ENCODE results near the gene PHLDA1. TPM values are rescaled to one million over a fixed set of nuclear protein-coding genes. Genes with fewer than 3 reads are reported as not detected.

The PHLDA1 gene
- total RNA-seq, 2 experiments from 2014 or later, result 6.5 TPM

GRCh38 chr12:76030341-76031080, 1.1 kb downstream of the PHLDA1 start:
- DNase-seq (peak in 13 of 14 experiments; percentile 30 to 71 (median 49)), ATAC-seq (ENCODE audit: poor library complexity) (peak; percentile 14)
- ChIA-PET CTCF (interaction anchor here (0.7 to 2.2 kb wide), 18 partner anchors 9 to 696 kb away, joined by 3 to 28 read pairs (median 4); partner anchors contain the start of gene GLIPR1L1), POLR2A (interaction anchor here (0.6 to 4.2 kb wide), 8 partner anchors 9 to 733 kb away, joined by 3 to 72 read pairs (median 17); partner anchors contain the start of genes GLIPR1, KRR1 and NAP1L1)
- Mint-ChIP-seq H3K27ac (peak overlapping the region; percentile 87), H3K9me3 (no peaks in the 10 kb centered on the region), H3K4me1 (ENCODE audit: low read depth) (peaks cover 43% of the 10 kb centered on the region), H3K4me3 (peak overlapping the region; percentile 88), H3K36me3 (ENCODE audit: low read depth) (no peaks in the 10 kb centered on the region), H3K27me3 (no peaks in the 10 kb centered on the region)
- intact Hi-C loops (cut with DNase I, micrococcal nuclease), result loop anchor here (1.0 to 10.0 kb wide), 3 partner anchors 9 to 326 kb away; no protein-coding TSS in a partner anchor
- H3K4me3 ChIP-seq (ENCODE audit: low read length), result peak overlapping the region; percentile 92
- no peaks in the 10 kb centered on the region for H3K27me3 ChIP-seq (ENCODE audit: control insufficient read depth in 1 of 2, insufficient read depth in 2 of 2, low read length in 2 of 2)
- no peaks in the 10 kb centered on the region for H3K36me3 ChIP-seq (ENCODE audit: insufficient read depth, low read length)
- H3K9me3 ChIP-seq (ENCODE audit: control insufficient read depth in 1 of 2, insufficient read depth in 1 of 2, low read length in 2 of 2), result no peaks in the 10 kb centered on the region
- TF ChIP-seq CTCF (IDR thresholded peaks at IDR 0.05), result no peak
- peaks cover 26% of the 10 kb centered on the region for H3K4me1 ChIP-seq (ENCODE audit: insufficient read depth, low read length)
- peak overlapping the region; percentile 26 to 42 for H3K27ac ChIP-seq (ENCODE audit: low read depth in 1 of 2, low read length in 2 of 2)

- Histone ChIP-seq H3K4me1 (ENCODE audit: insufficient read depth, low read length) (peaks cover 26% of the 10 kb centered on the region), H3K36me3 (ENCODE audit: insufficient read depth, low read length) (no peaks in the 10 kb centered on the region), H3K4me3 (ENCODE audit: low read length) (peak overlapping the region; percentile 92), H3K27ac (ENCODE audit: low read depth in 1 of 2, low read length in 2 of 2) (peak overlapping the region in 1 of 2 donors; percentile 42), H3K27me3 (ENCODE audit: control insufficient read depth in 1 of 2, insufficient read depth in 2 of 2, low read length in 2 of 2) (no peaks in the 10 kb centered on the region), H3K9me3 (ENCODE audit: control insufficient read depth in 1 of 2, insufficient read depth in 1 of 2, low read length in 2 of 2) (no peaks in the 10 kb centered on the region)
- H3K27ac Mint-ChIP-seq, result peak overlapping the region; percentile 87
- no peaks in the 10 kb centered on the region for H3K9me3 Mint-ChIP-seq
- DNase-seq, result peak in 2 of 14 experiments; percentile 4 to 29
- no peak for TF ChIP-seq CTCF (IDR thresholded peaks at IDR 0.05)
- ChIA-PET POLR2A (interaction anchor here (0.6 to 4.2 kb wide), 6 partner anchors 9 to 733 kb away, joined by 3 to 72 read pairs (median 18); partner anchors contain the start of genes GLIPR1, KRR1 and NAP1L1), CTCF (interaction anchor here (1.4 to 1.9 kb wide), 2 partner anchors 9 to 85 kb away, joined by 5 to 10 read pairs; no protein-coding TSS in a partner anchor)
- no peaks in the 10 kb centered on the region for H3K36me3 Mint-ChIP-seq (ENCODE audit: low read depth)
- peak overlapping the region; percentile 88 for H3K4me3 Mint-ChIP-seq
- peaks cover 43% of the 10 kb centered on the region for H3K4me1 Mint-ChIP-seq (ENCODE audit: low read depth)
- no peak for ATAC-seq (ENCODE audit: poor library complexity)
- intact Hi-C loops (cut with DNase I, micrococcal nuclease), result loop anchor here in 1 of 2 experiments (10.0 kb wide), 1 partner anchor 325 kb away; no protein-coding TSS in a partner anchor
- H3K27me3 Mint-ChIP-seq, result no peaks in the 10 kb centered on the region
Measured at GRCh38 chr12:76029982-76030340, 1.6 kb downstream of the PHLDA1 start.

GRCh38 chr12:76028571-76029277, 2.9 kb downstream of the PHLDA1 start:
- Histone ChIP-seq H3K36me3 (ENCODE audit: insufficient read depth, low read length) (no peaks in the 10 kb centered on the region), H3K27me3 (ENCODE audit: control insufficient read depth in 1 of 2, insufficient read depth in 2 of 2, low read length in 2 of 2) (no peaks in the 10 kb centered on the region), H3K9me3 (ENCODE audit: control insufficient read depth in 1 of 2, insufficient read depth in 1 of 2, low read length in 2 of 2) (no peaks in the 10 kb centered on the region), H3K27ac (ENCODE audit: low read depth in 1 of 2, low read length in 2 of 2) (no peak overlapping the region), H3K4me1 (ENCODE audit: insufficient read depth, low read length) (peaks cover 26% of the 10 kb centered on the region), H3K4me3 (ENCODE audit: low read length) (no peak overlapping the region)
- peak overlapping the region; percentile 74 for H3K4me3 Mint-ChIP-seq
- ChIA-PET POLR2A (interaction anchor here (4.2 kb wide), 1 partner anchor 7 kb away, joined by 72 read pairs; no protein-coding TSS in a partner anchor), CTCF (interaction anchor here (0.8 to 1.3 kb wide), 2 partner anchors 8 to 244 kb away, joined by 3 to 4 read pairs; no protein-coding TSS in a partner anchor)
- TF ChIP-seq CTCF (IDR thresholded peaks at IDR 0.05), result no peak
- ATAC-seq (ENCODE audit: poor library complexity) (no peak), DNase-seq (no peak)
- peak overlapping the region; percentile 87 for H3K27ac Mint-ChIP-seq
- H3K9me3 Mint-ChIP-seq, result no peaks in the 10 kb centered on the region
- H3K27me3 Mint-ChIP-seq, result no peaks in the 10 kb centered on the region
- H3K36me3 Mint-ChIP-seq (ENCODE audit: low read depth), result no peaks in the 10 kb centered on the region
- H3K4me1 Mint-ChIP-seq (ENCODE audit: low read depth), result peaks cover 43% of the 10 kb centered on the region
- intact Hi-C loops (cut with DNase I, micrococcal nuclease), result no loop called here

Data from CD4-positive, alpha-beta T cell (primary cell).